Kidney (tissue), 14 donors: Measurements from ENCODE around the gene KCNJ16. TPM values are rescaled to one million over a fixed set of nuclear protein-coding genes. Genes with fewer than 3 reads are reported as not detected.

Source experiments
- DNase-seq, 5 donors: peaks; one replicate each; pipeline ENCODE4 v3.0.0-alpha.2; 2013 to 2020
- FAIRE-seq: peaks from 2 replicates; lab custom pipeline; 2012; peaks lifted over from hg19 to GRCh38; lab: Jason Lieb, UNC
- H3K27ac ChIP-seq, 2 donors: one replicate each; pipeline ENCODE4 v1.7.0; 2013; ENCODE audit warnings: low read depth in 2 of 2, low read length in 2 of 2, inconsistent platforms in 1 of 2
- H3K27me3 ChIP-seq: one replicate; pipeline ENCODE4 v1.7.1; 2013; ENCODE audit warnings: low read length, inconsistent platforms; ENCODE audit not compliant: control insufficient read depth, insufficient read depth
- H3K36me3 ChIP-seq, 3 donors: one replicate each; pipeline versions ENCODE4 v1.7.0 to v1.7.1; 2013; ENCODE audit warnings: low read length in 3 of 3, control low read depth in 1 of 3, inconsistent platforms in 1 of 3; ENCODE audit not compliant: insufficient read depth in 3 of 3, control insufficient read depth in 2 of 3
- H3K4me1 ChIP-seq, 3 donors: one replicate each; pipeline versions ENCODE4 v1.7.0 to v1.7.1; 2013; ENCODE audit warnings: low read length in 3 of 3, inconsistent platforms in 1 of 3, low read depth in 1 of 3; ENCODE audit not compliant: control insufficient read depth in 2 of 3, insufficient read depth in 2 of 3
- H3K4me3 ChIP-seq, 3 donors: one replicate each; pipeline versions ENCODE4 v1.7.0 to v1.8.1; 2013; ENCODE audit warnings: low read length in 3 of 3, control low read depth in 1 of 3, inconsistent platforms in 1 of 3
- H3K9ac ChIP-seq, 3 donors: one replicate each; pipeline versions ENCODE4 v1.7.0 to v1.7.1; 2013; ENCODE audit warnings: low read length in 3 of 3, control low read depth in 1 of 3, inconsistent platforms in 1 of 3
- H3K9me3 ChIP-seq, 3 donors: one replicate each; pipeline versions ENCODE4 v1.7.0 to v1.7.1; 2013; ENCODE audit warnings: low read length in 3 of 3, control low read depth in 1 of 3, inconsistent platforms in 1 of 3; ENCODE audit not compliant: control insufficient read depth in 2 of 3, insufficient read depth in 1 of 3
- intact Hi-C: fragments of 100-400 bp; cut with DNase I; formaldehyde crosslinking; loops from one replicate; pipeline ENCODE4 v1.11.1; 2022
- polyA plus RNA-seq: library from polyadenylated mRNA; stranded (reverse); fragments of 350-450 nt; fragmentation: Illumina TruSeq; extraction: RNeasy Lipid Tissue Mini Kit (QIAGEN cat#74804); gene quantifications from one replicate; pipeline ENCODE4 v1.2.3, GENCODE V29; 2014; ENCODE audit warnings: low read depth, low replicate concordance; ENCODE audit not compliant: insufficient read depth
- total RNA-seq: library from RNA; stranded (reverse); fragmentation: NEBNext Ultra II Directional; extraction: Animal tissue kit (Norgen Biotek cat#: 25700); gene quantifications from one replicate; pipeline ENCODE4 v1.2.1, GENCODE V29; 2021
- TF ChIP-seq, protein P1 (sequence below): IDR thresholded peaks from 3 replicates; pipeline ENCODE4 v1.5.1; 2012; ENCODE audit warnings: mild to moderate bottlenecking, moderate library complexity, borderline replicate concordance; ENCODE audit not compliant: insufficient read depth; ENCODE audit errors: extremely low read depth
- donor health status: control.
- donor health status: control.
- donor health status: control.
- donor health status: control.
- donor health status: control.
- donor health status: DM: yes; HTN: yes; CAD: no.
- donor health status: Normal renal cell carcinoma (clear cell type).

The KCNJ16 gene
- total and polyA plus RNA-seq, 2 donors from 2014 or later: 163 to 281 TPM

DNA sequence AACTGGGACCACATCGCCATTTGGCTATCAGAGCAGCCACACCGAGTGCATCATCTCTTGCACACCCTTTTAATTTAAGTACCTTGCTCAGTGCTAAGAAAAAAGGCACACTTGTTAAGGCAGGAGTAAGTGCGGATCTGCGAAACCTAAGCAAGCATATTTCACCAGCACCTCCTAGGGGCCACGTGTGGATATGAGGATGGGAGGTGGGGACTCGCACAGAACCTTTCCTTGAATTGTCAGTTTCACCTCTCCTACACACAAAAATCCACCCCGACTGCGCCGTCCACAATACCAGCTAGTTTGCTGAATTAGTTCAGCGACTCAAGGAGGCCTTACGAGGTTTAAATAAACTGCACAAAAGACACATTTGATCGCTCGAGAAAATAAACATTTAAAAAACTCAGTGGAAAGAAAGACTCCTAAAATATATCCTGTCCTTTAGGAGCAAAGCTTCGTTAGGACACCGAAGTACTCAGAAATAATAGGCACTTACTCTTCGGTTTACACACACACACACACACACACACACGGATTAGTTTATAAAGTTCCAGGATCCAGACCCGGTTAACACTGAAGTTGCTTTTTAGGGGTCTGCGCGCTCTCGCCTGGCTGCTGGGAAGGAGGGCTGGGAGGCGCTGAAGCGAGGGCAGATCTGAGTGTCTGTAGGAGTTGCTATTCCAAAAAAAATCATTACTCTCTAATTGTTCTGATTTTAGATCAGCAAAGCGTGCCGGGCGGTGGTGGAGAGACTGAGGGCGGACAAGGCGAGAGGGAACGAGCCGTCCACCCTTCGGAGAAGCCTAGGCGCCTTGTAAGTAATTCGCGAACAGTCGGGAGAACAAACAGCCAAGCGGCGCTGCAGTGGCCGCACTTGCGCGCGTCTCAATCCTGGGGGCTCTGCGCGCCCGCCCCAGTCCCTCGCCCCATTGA, 93.3 kb downstream of the KCNJ16 start:
- H3K27ac ChIP-seq: peak overlapping the region; percentile 43 to 61
- TF ChIP-seq, protein P1, sequence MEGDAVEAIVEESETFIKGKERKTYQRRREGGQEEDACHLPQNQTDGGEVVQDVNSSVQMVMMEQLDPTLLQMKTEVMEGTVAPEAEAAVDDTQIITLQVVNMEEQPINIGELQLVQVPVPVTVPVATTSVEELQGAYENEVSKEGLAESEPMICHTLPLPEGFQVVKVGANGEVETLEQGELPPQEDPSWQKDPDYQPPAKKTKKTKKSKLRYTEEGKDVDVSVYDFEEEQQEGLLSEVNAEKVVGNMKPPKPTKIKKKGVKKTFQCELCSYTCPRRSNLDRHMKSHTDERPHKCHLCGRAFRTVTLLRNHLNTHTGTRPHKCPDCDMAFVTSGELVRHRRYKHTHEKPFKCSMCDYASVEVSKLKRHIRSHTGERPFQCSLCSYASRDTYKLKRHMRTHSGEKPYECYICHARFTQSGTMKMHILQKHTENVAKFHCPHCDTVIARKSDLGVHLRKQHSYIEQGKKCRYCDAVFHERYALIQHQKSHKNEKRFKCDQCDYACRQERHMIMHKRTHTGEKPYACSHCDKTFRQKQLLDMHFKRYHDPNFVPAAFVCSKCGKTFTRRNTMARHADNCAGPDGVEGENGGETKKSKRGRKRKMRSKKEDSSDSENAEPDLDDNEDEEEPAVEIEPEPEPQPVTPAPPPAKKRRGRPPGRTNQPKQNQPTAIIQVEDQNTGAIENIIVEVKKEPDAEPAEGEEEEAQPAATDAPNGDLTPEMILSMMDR: peak; percentile 40
- peaks cover 0 to 4% (median 0%) of the 10 kb centered on the region in 3 donors for H3K4me1 ChIP-seq
- H3K27me3 ChIP-seq: no peaks in the 10 kb centered on the region
- no peaks in the 10 kb centered on the region for H3K36me3 ChIP-seq
- H3K9me3 ChIP-seq: no peaks in the 10 kb centered on the region
- DNase-seq (peak; percentile 75 to 90 (median 80)), FAIRE-seq (no peak)
- intact Hi-C loops: no loop called here
- H3K4me3 ChIP-seq: peak overlapping the region; percentile 60 to 69 (median 67)
- peak overlapping the region; percentile 10 to 67 (median 37) for H3K9ac ChIP-seq

GRCh38 chr17:70168977-70169708, 94.1 kb downstream of the KCNJ16 start, which contains the start of gene KCNJ2:
TSS of gene KCNJ2 (plus strand) at chr17:70169532. CDS start at chr17:70175040, 5,508 bp downstream.
- no peaks in the 10 kb centered on the region for H3K36me3 ChIP-seq
- H3K27ac ChIP-seq: peak within 1 kb of the TSS; percentile 43 to 61
- DNase-seq (peak; percentile 91 to 94 (median 93)), FAIRE-seq (no peak)
- H3K9ac ChIP-seq: peak within 1 kb of the TSS; percentile 17 to 67 (median 37)
- no peaks in the 10 kb centered on the region for H3K9me3 ChIP-seq
- intact Hi-C loops: no loop called here
- H3K27me3 ChIP-seq: no peaks in the 10 kb centered on the region
- TF ChIP-seq, protein P1: no peak
- peaks cover 0 to 4% (median 0%) of the 10 kb centered on the region in 3 donors for H3K4me1 ChIP-seq
- peak within 1 kb of the TSS; percentile 63 to 69 (median 67) for H3K4me3 ChIP-seq

DNA sequence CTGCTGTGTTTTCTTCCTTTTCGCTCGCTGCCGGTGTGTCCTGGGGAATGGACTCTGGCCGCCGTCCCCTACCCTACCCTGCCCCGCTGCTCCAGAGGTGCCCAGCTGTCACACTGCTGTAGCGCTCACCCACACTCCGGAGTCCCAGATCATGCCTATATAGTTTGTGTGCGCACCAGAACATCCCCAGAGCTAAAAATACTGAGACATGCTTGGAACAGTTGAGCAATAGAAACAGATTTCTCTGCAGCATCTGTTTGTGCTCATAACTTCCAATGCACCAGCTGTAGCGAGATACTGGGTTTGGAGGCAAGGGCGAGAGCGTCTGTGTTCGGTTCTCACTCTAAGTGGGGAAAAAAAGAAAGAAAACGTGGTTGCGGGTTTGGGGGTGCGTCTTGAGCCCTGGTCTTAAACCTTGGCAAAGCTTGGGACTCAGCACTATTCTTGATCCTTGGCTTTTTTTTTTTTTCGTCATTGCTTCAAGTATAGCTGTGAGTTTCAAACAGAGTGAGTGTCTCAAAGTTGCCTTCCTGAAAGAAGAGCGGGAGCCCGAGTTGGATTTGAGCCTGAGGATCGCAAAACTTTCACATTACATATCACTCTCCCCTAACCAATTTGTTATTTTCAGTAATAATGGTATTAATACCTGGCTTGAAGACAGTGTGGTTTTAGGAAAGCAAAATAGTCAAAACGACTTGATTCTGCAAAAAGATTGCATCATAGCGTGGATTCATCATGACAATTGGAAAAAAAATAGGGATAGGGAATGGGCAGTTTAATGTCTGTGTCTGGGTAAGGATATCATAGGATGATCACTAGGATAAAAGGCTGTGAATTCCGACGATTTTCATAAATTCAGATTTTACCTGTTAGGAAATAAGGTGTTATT, 94.9 kb downstream of the KCNJ16 start:
- no peaks in the 10 kb centered on the region for H3K9me3 ChIP-seq
- H3K36me3 ChIP-seq: no peaks in the 10 kb centered on the region
- TF ChIP-seq, protein P1: no peak
- FAIRE-seq (no peak), DNase-seq (peak in 1 of 5 donors; percentile 35)
- no peak overlapping the region for H3K27ac ChIP-seq
- peak overlapping the region in 2 of 3 donors; percentile 17 to 52 for H3K9ac ChIP-seq
- H3K27me3 ChIP-seq: no peaks in the 10 kb centered on the region
- H3K4me1 ChIP-seq: peaks cover 0 to 4% (median 0%) of the 10 kb centered on the region in 3 donors
- peak overlapping the region; percentile 62 to 67 (median 63) for H3K4me3 ChIP-seq
- intact Hi-C loops: no loop called here
